Lower lobe of right lung (tissue), 2 donors: ENCODE measurements around the gene EVI5. TPM values are rescaled to one million over a fixed set of nuclear protein-coding genes. Genes with fewer than 3 reads are reported as not detected.

ENCODE experiments used
- ATAC-seq, 2 donors: fragments of 200-7000 bp; cut with Tn5 transposase; one replicate each; pipeline ENCODE4 v1.9.1; 2020 to 2022; ENCODE audit warnings: mild to moderate bottlenecking in 2 of 2, moderate library complexity in 2 of 2
- DNase-seq: peaks from one replicate; pipeline ENCODE4 v3.0.0-alpha.2; 2020
- H3K27ac ChIP-seq: fragments of 200-600 bp; one replicate; pipeline ENCODE4 v1.8.0; 2022
- H3K27me3 ChIP-seq: fragments of 200-600 bp; one replicate; pipeline ENCODE4 v1.8.0; 2022; ENCODE audit warnings: low read depth
- H3K36me3 ChIP-seq: fragments of 200-600 bp; one replicate; pipeline ENCODE4 v1.8.0; 2022; ENCODE audit warnings: mild to moderate bottlenecking
- H3K4me1 ChIP-seq: fragments of 200-600 bp; one replicate; pipeline ENCODE4 v1.8.0; 2022
- H3K4me3 ChIP-seq: fragments of 200-600 bp; one replicate; pipeline ENCODE4 v1.8.0; 2022; ENCODE audit warnings: mild to moderate bottlenecking
- H3K9me3 ChIP-seq: fragments of 200-600 bp; one replicate; pipeline ENCODE4 v1.8.0; 2022
- intact Hi-C: fragments of 100-400 bp; cut with DNase I; formaldehyde crosslinking; loops from one replicate; pipeline ENCODE4 v1.11.0; 2022
- total RNA-seq: library from RNA; stranded (reverse); fragmentation: NEBNext Ultra II Directional; extraction: Animal tissue kit (Norgen Biotek cat#: 25700); gene quantifications from one replicate; pipeline ENCODE4 v1.2.1, GENCODE V29; 2021
- TF ChIP-seq, protein P1 (sequence below): fragments of 200-600 bp; IDR thresholded peaks from one replicate; pipeline ENCODE4 v1.8.0; 2022; ENCODE audit warnings: antibody characterized with exemption, mild to moderate bottlenecking
- donor health status: DM: no; HTN: yes; CAD: no; lungs with severe emphysema.

Gene EVI5
- total RNA-seq, 1 donor from 2014 or later, result 48.5 TPM

DNA sequence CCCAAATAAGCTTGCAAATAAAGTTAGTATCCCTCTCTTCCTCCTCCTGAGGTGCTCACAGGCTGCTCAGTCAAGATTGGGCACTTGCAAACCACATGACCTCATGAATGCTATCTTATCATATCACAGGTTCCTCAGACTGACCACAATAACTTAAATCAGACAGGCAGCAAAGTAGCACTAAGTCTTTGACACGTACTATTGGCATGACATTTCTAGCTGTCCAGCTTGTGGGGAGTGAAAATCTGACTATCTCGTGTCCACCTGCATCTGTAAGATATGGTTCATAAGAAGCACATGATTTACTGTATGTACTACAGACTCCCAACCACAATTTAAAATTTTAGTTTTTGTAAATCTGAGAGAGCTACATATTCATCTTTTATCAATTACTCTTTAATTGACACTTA, 240.1 kb downstream of the EVI5 start:
- ATAC-seq (no peak), DNase-seq (no peak)
- TF ChIP-seq, protein P1, sequence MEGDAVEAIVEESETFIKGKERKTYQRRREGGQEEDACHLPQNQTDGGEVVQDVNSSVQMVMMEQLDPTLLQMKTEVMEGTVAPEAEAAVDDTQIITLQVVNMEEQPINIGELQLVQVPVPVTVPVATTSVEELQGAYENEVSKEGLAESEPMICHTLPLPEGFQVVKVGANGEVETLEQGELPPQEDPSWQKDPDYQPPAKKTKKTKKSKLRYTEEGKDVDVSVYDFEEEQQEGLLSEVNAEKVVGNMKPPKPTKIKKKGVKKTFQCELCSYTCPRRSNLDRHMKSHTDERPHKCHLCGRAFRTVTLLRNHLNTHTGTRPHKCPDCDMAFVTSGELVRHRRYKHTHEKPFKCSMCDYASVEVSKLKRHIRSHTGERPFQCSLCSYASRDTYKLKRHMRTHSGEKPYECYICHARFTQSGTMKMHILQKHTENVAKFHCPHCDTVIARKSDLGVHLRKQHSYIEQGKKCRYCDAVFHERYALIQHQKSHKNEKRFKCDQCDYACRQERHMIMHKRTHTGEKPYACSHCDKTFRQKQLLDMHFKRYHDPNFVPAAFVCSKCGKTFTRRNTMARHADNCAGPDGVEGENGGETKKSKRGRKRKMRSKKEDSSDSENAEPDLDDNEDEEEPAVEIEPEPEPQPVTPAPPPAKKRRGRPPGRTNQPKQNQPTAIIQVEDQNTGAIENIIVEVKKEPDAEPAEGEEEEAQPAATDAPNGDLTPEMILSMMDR, result no peak
- Histone ChIP-seq H3K27ac (no peak overlapping the region), H3K4me1 (no peaks in the 10 kb centered on the region), H3K27me3 (no peaks in the 10 kb centered on the region), H3K9me3 (no peaks in the 10 kb centered on the region), H3K4me3 (no peak overlapping the region), H3K36me3 (no peaks in the 10 kb centered on the region)
- intact Hi-C loops, result no loop called here

DNA sequence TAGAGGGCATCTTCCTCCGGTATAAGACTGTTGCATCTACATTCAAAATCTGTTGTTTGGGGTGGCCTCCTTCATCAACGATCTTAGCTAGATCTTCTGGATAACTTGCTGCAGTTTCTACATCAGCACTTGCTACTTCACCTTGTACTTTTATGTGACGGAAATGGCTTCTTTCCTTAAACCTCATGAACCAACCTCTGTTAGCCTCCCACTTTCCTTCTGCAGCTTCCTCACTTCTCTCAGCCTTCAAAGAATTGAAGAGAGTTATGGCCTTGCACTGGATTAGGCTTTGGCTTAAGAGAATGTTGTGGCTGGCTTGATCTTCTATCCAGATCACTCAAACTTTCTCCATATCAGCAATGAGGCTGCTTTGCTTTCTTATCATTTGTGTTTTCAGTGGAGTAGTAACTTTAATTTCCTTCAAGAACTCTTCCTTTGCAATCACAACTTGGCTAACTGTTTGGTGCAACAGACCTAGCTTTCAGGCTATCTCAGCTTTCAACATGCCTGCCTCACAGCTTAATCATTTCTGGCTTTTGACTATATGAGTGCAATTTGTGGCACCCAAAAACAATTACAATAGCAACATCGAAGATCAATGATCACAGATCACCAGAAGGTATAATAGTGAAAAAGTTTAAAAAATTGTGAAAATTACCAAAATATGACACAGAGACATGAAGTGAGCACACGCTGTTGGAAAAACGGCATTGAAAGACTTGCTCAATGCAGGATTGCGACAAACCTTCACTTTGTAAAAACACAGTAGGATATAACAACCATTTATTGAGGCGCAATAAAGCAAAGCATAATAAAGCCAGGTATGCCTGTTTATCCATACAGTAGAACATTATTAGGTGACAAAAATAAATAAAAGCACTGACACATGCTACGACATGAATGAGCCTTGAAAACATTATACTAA, 241.5 kb downstream of the EVI5 start:
- Histone ChIP-seq H3K27ac (no peak overlapping the region), H3K4me1 (peaks cover 6% of the 10 kb centered on the region), H3K4me3 (no peak overlapping the region), H3K9me3 (no peaks in the 10 kb centered on the region), H3K36me3 (no peaks in the 10 kb centered on the region), H3K27me3 (no peaks in the 10 kb centered on the region)
- intact Hi-C loops, result no loop called here
- DNase-seq, result no peak
- ATAC-seq, result no peak
- TF ChIP-seq, protein P1, result no peak

DNA sequence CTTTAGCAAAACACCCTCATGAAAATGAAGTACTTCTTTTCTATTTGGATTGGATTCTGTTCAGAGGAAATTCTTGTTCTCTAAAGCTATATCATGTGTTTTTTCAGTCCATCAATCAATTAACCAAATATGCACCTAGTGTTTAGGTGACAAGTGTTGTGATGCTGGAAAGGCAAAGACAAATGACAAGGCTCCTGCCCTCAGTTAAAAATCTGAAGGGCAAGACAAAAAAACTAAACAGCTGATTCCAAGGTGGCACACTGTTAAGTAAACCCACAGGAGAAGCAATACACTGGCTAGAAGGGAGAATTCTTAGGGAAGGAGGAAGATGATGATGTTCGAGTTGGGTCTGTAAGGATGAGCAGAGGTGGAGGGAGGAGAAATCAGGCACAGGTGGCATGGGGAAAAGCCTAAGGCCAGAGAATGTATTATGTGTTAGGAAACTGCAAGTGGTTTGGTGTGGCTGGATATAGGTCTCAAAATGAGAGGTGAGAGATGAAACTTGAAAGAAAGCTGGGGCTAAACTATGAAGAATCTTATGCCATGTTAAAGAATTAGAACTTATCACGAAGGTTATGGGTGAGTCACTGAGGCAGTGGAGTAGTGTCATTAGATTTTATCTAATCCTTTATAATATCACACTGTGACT, 246.4 kb downstream of the EVI5 start:
- intact Hi-C loops, result no loop called here
- peaks cover 13% of the 10 kb centered on the region for H3K4me1 ChIP-seq

DNA sequence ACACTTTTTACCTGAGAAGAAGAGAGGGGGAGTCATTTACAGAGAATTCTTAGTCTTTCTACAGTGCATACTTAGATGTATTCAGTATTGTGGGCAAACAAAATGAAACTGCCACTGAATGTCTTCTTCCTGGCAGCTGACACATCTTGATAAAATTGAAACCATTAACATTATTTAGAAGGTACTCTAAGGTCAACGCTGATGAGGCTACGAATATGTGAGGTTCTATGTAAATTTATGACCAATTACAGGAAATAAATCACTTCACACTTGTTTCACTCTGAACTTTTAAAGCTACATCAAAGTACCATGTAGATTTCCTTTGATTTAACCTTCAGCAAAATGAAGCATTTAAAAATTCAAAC, 246.9 kb downstream of the EVI5 start:
- H3K27me3 ChIP-seq, result no peaks in the 10 kb centered on the region
- intact Hi-C loops, result no loop called here
- H3K4me3 ChIP-seq, result no peak overlapping the region
- ATAC-seq (peak in 1 of 2 donors; percentile 60), DNase-seq (no peak)
- H3K9me3 ChIP-seq, result no peaks in the 10 kb centered on the region
- no peak overlapping the region for H3K27ac ChIP-seq
- TF ChIP-seq, protein P1, result no peak
- H3K36me3 ChIP-seq, result no peaks in the 10 kb centered on the region
- peaks cover 13% of the 10 kb centered on the region for H3K4me1 ChIP-seq

More for the DNA sequence above, 246.4 kb downstream of the EVI5 start:
- no peak for DNase-seq
- no peaks in the 10 kb centered on the region for H3K36me3 ChIP-seq
- H3K4me3 ChIP-seq, result no peak overlapping the region
- no peak for ATAC-seq
- TF ChIP-seq, protein P1, result no peak
- no peak overlapping the region for H3K27ac ChIP-seq
- no peaks in the 10 kb centered on the region for H3K9me3 ChIP-seq
- H3K27me3 ChIP-seq, result no peaks in the 10 kb centered on the region

DNA sequence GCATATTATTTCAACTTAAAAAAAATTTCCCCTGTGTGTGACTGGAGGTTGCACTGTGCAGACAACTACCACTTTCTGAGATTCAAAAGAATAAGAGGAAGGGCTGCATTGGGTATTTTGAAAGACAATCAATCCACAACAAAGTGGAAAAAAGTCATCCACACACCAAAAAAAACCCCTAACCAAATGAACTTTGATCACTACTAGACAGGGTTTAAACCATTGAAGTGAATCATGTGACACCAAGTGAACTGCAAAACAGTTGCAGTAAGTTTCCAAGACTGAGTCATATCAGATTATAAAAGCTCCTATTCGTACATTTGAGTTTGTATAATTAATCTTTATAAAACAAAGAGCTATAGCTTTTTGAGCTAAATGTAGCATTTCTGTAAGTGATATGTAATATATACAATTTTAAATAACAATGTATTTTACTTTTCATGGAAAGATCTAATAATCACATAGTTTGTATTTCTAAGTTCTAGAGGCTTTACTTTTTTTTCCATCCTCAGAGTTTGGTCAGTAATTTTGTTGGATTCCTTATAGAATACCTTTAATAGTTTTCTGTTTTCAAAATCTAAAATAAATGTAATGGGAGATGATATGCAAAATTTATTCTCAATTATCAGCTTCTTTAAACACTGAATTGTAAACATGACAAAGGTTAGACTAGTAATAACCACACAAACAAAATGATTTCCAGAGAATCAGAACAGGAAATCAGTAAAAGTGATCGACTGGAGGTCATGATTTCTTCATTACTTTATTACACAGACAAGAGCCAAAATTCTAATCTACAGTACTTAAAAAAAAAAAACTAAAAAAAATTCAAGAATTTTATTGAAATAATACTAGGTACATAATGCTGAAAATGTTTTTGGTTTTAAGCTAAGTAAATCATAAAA, 247.7 kb downstream of the EVI5 start:
- TF ChIP-seq, protein P1, result no peak
- H3K4me3 ChIP-seq, result no peak overlapping the region
- H3K36me3 ChIP-seq, result no peaks in the 10 kb centered on the region
- ATAC-seq (peak in 1 of 2 donors; percentile 58), DNase-seq (no peak)
- H3K27me3 ChIP-seq, result no peaks in the 10 kb centered on the region
- H3K9me3 ChIP-seq, result no peaks in the 10 kb centered on the region
- intact Hi-C loops, result no loop called here
- H3K27ac ChIP-seq, result no peak overlapping the region
- peaks cover 13% of the 10 kb centered on the region for H3K4me1 ChIP-seq
